ENCODE results near the gene KLHL8. TPM values are rescaled to one million over a fixed set of nuclear protein-coding genes. Genes with fewer than 3 reads are reported as not detected.

The KLHL8 gene
- total RNA-seq, 1 donor from 2014 or later = 7.6 TPM

- TF ChIP-seq, protein P1, sequence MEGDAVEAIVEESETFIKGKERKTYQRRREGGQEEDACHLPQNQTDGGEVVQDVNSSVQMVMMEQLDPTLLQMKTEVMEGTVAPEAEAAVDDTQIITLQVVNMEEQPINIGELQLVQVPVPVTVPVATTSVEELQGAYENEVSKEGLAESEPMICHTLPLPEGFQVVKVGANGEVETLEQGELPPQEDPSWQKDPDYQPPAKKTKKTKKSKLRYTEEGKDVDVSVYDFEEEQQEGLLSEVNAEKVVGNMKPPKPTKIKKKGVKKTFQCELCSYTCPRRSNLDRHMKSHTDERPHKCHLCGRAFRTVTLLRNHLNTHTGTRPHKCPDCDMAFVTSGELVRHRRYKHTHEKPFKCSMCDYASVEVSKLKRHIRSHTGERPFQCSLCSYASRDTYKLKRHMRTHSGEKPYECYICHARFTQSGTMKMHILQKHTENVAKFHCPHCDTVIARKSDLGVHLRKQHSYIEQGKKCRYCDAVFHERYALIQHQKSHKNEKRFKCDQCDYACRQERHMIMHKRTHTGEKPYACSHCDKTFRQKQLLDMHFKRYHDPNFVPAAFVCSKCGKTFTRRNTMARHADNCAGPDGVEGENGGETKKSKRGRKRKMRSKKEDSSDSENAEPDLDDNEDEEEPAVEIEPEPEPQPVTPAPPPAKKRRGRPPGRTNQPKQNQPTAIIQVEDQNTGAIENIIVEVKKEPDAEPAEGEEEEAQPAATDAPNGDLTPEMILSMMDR (IDR thresholded peaks at IDR 0.05; ENCODE audit: insufficient read depth, low read length, poor library complexity, severe bottlenecking) = no peak
- Histone ChIP-seq H3K4me3 (ENCODE audit: low read depth, low read length) (peak overlapping the region; percentile 32), H3K36me3 (ENCODE audit: control insufficient read depth, insufficient read depth, low read length) (no peaks in the 10 kb centered on the region), H3K27me3 (ENCODE audit: control insufficient read depth, insufficient read depth, low read length) (no peaks in the 10 kb centered on the region)
- no peak for DNase-seq (ENCODE audit: low read depth)
Measured at GRCh38 chr4:87235020-87235671, 14.7 kb upstream of the KLHL8 start.

GRCh38 chr4:87232216-87232615, 11.8 kb upstream of the KLHL8 start:
- no peak overlapping the region for H3K4me3 ChIP-seq (ENCODE audit: low read depth, low read length)
- no peaks in the 10 kb centered on the region for H3K36me3 ChIP-seq (ENCODE audit: control insufficient read depth, insufficient read depth, low read length)
- TF ChIP-seq, protein P1 (IDR thresholded peaks at IDR 0.05; ENCODE audit: insufficient read depth, low read length, poor library complexity, severe bottlenecking) = no peak
- H3K27me3 ChIP-seq (ENCODE audit: control insufficient read depth, insufficient read depth, low read length) = no peaks in the 10 kb centered on the region
- no peak for DNase-seq (ENCODE audit: low read depth)

- TF ChIP-seq, protein P1 (IDR thresholded peaks at IDR 0.05; ENCODE audit: insufficient read depth, low read length, poor library complexity, severe bottlenecking) = no peak
- no peak overlapping the region for H3K4me3 ChIP-seq (ENCODE audit: low read depth, low read length)
Measured at GRCh38 chr4:87230806-87231205, 10.4 kb upstream of the KLHL8 start.

GRCh38 chr4:87229979-87230378, 9.6 kb upstream of the KLHL8 start:
- H3K27me3 ChIP-seq (ENCODE audit: control insufficient read depth, insufficient read depth, low read length) = no peaks in the 10 kb centered on the region
- H3K4me3 ChIP-seq (ENCODE audit: low read depth, low read length) = no peak overlapping the region
- H3K36me3 ChIP-seq (ENCODE audit: control insufficient read depth, insufficient read depth, low read length) = no peaks in the 10 kb centered on the region
- DNase-seq (ENCODE audit: low read depth) = no peak
- TF ChIP-seq, protein P1 (IDR thresholded peaks at IDR 0.05; ENCODE audit: insufficient read depth, low read length, poor library complexity, severe bottlenecking) = no peak

More at GRCh38 chr4:87230806-87231205, 10.4 kb upstream of the KLHL8 start:
- Histone ChIP-seq H3K27me3 (ENCODE audit: control insufficient read depth, insufficient read depth, low read length) (no peaks in the 10 kb centered on the region), H3K36me3 (ENCODE audit: control insufficient read depth, insufficient read depth, low read length) (no peaks in the 10 kb centered on the region)
- DNase-seq (ENCODE audit: low read depth) = no peak

GRCh38 chr4:87228262-87228860, 7.9 kb upstream of the KLHL8 start:
- H3K27me3 ChIP-seq (ENCODE audit: control insufficient read depth, insufficient read depth, low read length) = no peaks in the 10 kb centered on the region
- TF ChIP-seq, protein P1 (IDR thresholded peaks at IDR 0.05; ENCODE audit: insufficient read depth, low read length, poor library complexity, severe bottlenecking) = no peak
- no peak overlapping the region for H3K4me3 ChIP-seq (ENCODE audit: low read depth, low read length)
- H3K36me3 ChIP-seq (ENCODE audit: control insufficient read depth, insufficient read depth, low read length) = no peaks in the 10 kb centered on the region
- DNase-seq (ENCODE audit: low read depth) = no peak
